Neuron (in vitro differentiated cells): ENCODE data around the gene MS4A18.
"Not testable (repeated sequence)": the region's sequence is repeated elsewhere in the genome, so short reads cannot be mapped to it uniquely, and the experiment has no call there.

ENCODE experiments used
- H2AFZ ChIP-seq: one replicate; pipeline ENCODE4 v1.6.1; 2013; ENCODE audit warnings: low read depth, mild to moderate bottlenecking, inconsistent platforms, low read length, moderate library complexity
- H3K27me3 ChIP-seq: one replicate; pipeline ENCODE4 v1.6.1; 2013; ENCODE audit warnings: low read length; ENCODE audit not compliant: insufficient read depth
- H3K36me3 ChIP-seq: one replicate; pipeline ENCODE4 v1.6.1; 2013; ENCODE audit warnings: low read length; ENCODE audit not compliant: insufficient read depth
- H3K4me1 ChIP-seq: one replicate; pipeline ENCODE4 v1.6.1; 2013; ENCODE audit warnings: low read length; ENCODE audit not compliant: insufficient read depth
- H3K4me3 ChIP-seq: 2 replicates; pipeline ENCODE4 v1.5.1; 2013; ENCODE audit warnings: mild to moderate bottlenecking, low read length, moderate library complexity
- H3K9me3 ChIP-seq: one replicate; pipeline ENCODE4 v1.6.1; 2013; ENCODE audit warnings: low read length

MS4A18 gene

DNA sequence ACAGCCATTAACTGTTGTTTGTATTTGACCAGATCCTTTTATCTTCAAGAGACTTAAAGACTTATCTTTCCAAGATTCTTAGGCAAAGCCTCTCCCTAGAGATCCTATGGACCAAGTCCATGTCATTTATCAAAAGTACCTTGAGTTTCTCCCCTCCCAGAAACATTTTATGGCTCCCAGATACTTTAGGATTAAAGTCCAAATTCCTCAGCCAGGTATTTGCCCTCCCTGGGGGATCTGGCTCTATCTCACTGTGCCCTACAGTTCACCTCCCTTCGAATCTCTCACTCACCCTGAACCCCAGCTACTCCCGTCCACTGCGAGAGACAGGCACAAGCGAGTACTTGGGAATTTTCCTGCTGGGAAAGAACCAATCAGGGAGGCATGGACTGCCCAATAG is 13.2 kb upstream of the MS4A18 start:
- no peaks in the 10 kb centered on the region for H3K36me3 ChIP-seq
- H3K27me3 ChIP-seq = no peaks in the 10 kb centered on the region
- no peak overlapping the region for H3K4me3 ChIP-seq
- H3K4me1 ChIP-seq = no peaks in the 10 kb centered on the region
- H3K9me3 ChIP-seq = no peaks in the 10 kb centered on the region
- no peak overlapping the region for H2AFZ ChIP-seq

DNA sequence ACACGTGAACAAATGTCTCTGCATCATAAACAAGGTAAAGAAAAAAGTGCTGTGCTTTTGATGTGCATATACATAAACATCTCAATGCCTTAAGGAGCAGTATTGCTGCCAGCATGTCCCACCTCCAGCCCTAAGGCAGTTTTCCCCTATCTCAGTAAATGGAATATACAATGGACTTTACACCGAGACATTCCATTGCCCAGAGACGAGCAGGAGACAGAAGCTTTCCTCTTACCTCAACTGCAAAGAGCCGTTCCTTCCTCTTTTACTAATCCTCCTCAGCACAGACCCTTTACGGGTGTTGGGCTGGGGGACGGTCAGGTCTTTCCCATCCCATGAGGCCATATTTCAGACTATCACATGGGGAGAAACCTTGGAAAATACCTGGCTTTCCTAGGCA is 11.1 kb upstream of the MS4A18 start:
- H2AFZ ChIP-seq, H3K27me3 ChIP-seq, H3K36me3 ChIP-seq, H3K4me3 ChIP-seq, H3K4me1 ChIP-seq, H3K9me3 ChIP-seq: not testable (repeated sequence)

DNA sequence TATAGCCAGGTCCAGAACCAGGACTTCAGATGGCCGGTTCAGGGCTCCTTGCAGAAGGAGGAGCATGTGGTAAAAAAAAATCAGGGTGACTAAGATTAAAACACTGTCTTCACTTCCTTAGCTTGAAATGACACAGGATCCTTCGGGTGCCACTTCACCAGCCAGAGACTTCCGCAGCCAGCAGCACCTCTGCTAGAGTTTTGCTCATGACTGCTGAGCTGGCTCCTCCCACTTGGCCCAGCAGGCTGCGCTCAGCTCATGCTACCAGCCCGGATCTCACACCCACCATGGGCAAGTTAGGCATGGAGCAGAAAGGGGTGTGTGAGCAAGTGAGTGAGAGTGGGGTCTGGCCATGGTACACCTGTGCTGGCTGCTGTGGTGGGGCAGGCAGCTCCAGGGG is 6.6 kb upstream of the MS4A18 start:
- no peak overlapping the region for H2AFZ ChIP-seq
- H3K4me3 ChIP-seq = no peak overlapping the region
- no peaks in the 10 kb centered on the region for H3K9me3 ChIP-seq
- H3K4me1 ChIP-seq = no peaks in the 10 kb centered on the region
- no peaks in the 10 kb centered on the region for H3K36me3 ChIP-seq
- no peaks in the 10 kb centered on the region for H3K27me3 ChIP-seq

DNA sequence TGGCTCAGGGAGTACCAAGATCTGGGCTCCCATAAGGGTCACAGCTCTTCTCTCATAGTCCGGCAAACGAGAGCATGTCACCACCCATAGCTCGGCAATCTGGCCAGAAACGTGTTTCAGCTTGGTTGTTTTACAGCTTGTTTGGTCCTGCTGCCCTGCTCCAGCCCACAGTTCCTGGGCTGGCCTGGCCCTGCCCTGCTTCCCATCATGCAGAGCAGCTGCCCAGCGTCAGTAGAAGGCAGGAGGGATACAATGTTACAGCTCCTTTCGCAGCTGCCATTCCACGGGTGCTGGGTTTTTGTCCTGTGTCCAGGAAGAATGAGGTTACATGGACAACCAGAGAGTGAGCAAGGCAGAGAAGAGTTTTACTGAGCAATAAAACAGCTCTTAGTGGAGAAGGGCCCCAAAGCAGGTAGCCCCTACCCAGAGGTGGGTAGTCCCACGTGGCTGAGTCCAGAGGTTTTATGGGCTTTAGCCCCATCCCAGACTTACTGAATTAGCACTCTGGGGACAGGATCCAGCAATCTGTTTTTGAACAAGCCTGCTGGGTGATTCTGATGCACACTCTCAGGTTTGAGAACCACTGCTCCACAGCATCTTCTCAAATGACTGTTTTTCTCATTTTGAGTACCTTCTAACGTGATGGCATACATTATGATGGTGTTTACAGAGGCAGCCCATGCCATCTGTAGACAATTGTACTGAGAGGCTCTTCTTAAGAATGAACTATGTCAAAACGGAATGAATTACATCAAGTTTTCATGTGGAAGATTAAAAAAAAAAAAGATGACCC is 5.8 kb upstream of the MS4A18 start:
- Histone ChIP-seq H3K4me3 (no peak overlapping the region), H3K36me3 (no peaks in the 10 kb centered on the region), H2AFZ (no peak overlapping the region), H3K9me3 (no peaks in the 10 kb centered on the region), H3K4me1 (no peaks in the 10 kb centered on the region), H3K27me3 (no peaks in the 10 kb centered on the region)

DNA sequence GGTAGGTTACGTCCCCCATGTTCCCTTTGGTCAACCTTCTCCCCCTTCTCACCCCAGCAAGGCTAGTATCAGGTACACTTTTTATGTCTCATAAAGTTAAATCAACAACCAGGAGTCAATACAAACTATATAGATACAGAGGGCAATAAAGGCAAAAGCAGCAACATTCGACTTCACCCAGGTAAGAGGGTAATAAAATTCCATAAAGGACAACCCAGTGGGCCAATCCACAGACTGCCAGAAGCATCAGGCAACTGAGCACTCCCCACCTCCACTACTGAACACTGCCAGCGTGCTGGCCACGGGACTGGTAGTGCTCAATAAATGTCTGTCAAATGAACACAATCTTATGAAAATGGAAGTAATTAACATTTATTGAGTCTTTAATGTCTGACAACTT is 5.1 kb upstream of the MS4A18 start:
- Histone ChIP-seq H3K4me3 (no peak overlapping the region), H3K9me3 (no peaks in the 10 kb centered on the region), H3K4me1 (no peaks in the 10 kb centered on the region), H2AFZ (no peak overlapping the region), H3K36me3 (no peaks in the 10 kb centered on the region), H3K27me3 (no peaks in the 10 kb centered on the region)

DNA sequence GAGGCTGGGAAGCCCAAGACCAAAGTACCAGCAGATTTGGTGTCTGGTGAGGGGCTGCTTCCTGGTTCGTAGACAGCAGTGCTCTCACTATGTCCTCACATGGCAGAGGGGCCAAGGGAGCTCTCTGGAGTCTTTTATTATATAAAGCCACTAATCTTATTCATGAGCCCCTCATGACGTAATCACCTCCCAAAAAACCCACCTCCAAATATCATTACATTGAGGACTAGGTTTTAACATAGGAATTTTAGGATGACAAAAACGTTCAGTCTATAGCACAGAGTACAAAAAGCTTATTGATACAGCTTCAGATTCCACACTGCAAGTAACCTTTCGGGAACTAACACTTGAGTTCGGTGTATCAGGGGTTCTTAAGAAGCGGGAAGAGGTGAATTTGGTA is 4.1 kb upstream of the MS4A18 start:
- Histone ChIP-seq H3K4me1 (no peaks in the 10 kb centered on the region), H2AFZ (no peak overlapping the region), H3K27me3 (no peaks in the 10 kb centered on the region), H3K36me3 (no peaks in the 10 kb centered on the region), H3K4me3 (no peak overlapping the region), H3K9me3 (no peaks in the 10 kb centered on the region)

DNA sequence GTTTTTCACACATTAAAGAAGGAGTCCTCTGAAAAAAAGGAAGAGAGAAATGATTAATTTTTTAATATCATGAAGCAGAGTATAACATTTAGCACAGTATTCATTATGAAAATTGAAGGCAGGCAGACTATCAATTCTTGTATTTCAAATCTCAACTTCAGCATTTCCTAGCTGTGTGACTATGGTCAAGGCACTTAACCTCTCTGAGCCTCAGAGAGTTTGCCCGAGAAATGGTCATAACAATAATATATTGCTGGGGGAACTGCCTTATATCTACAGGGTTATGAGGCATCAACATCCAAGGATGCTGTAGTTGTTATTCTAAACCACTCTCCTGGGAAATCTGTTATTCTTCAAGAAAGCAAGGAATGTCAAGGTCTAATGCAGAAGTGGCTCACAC is 1.1 kb downstream of the MS4A18 start:
- no peak overlapping the region for H2AFZ ChIP-seq
- no peak overlapping the region for H3K4me3 ChIP-seq
- no peaks in the 10 kb centered on the region for H3K36me3 ChIP-seq
- no peaks in the 10 kb centered on the region for H3K4me1 ChIP-seq
- H3K27me3 ChIP-seq = peaks cover 4% of the 10 kb centered on the region
- no peaks in the 10 kb centered on the region for H3K9me3 ChIP-seq

DNA sequence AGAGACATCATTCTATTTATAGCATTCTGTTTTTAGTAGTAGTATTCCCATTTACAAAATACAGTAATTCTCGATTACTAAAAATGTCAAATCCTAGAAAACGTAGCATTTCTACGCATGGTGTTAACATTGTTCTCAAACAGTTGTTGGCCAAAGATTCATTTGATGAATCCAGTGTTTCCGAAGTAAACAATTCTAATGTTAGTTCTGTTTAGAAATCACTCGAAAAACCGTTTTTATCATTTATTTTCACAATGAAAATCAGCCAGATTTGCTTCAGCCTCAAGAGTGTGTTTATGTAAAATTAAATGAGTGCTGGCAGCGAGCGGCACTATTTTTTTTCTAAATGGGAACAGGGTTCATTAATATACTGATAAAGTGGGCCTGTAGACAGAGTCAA is 7.1 kb downstream of the MS4A18 start:
- Histone ChIP-seq H3K27me3 (peaks cover 7% of the 10 kb centered on the region), H2AFZ (no peak overlapping the region), H3K9me3 (no peaks in the 10 kb centered on the region), H3K4me1 (no peaks in the 10 kb centered on the region), H3K36me3 (no peaks in the 10 kb centered on the region), H3K4me3 (no peak overlapping the region)

DNA sequence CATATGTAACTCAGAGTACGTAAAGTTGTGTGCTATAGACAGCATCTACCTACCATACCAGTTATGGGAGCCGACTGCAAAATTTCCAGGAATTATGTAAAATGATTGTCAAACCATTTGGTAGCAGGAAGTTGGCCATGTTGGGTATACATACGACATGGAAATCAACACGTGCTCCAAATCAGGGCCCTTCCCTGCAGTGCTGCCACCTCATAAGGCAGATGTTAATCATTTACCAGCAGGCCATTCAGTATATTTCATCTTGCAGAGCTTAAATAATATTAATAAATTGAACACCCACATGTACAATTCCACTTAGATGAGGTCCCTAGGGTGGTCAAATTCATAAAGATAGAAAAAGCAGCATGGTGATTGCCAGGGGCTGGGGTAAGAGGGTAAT is 9.8 kb downstream of the MS4A18 start:
- H2AFZ ChIP-seq = no peak overlapping the region
- no peak overlapping the region for H3K4me3 ChIP-seq
- no peaks in the 10 kb centered on the region for H3K9me3 ChIP-seq
- no peaks in the 10 kb centered on the region for H3K36me3 ChIP-seq
- peaks cover 10% of the 10 kb centered on the region for H3K27me3 ChIP-seq
- no peaks in the 10 kb centered on the region for H3K4me1 ChIP-seq

DNA sequence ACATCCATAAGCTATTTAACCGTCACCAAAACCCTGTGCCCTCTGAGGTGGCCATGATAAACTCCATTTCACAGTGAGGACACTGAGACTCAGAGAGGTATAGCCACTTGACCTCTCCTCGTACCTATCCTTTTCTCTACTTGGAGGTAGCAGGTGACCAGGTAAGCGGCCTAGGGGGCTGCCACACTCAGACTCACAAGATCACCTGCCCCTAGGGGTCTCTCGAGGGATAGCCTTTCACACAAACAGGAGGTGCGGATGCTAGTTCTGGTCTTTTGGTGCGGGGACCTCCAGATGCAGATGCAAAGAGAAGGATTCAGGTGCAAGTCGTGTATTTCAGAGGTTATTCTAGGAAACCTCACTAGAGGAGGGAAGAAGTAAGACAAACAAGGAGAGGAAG is 14.6 kb downstream of the MS4A18 start:
- Histone ChIP-seq H2AFZ (no peak overlapping the region), H3K36me3 (no peaks in the 10 kb centered on the region), H3K4me3 (no peak overlapping the region), H3K4me1 (no peaks in the 10 kb centered on the region), H3K27me3 (peaks cover 3% of the 10 kb centered on the region), H3K9me3 (peaks cover 3% of the 10 kb centered on the region)

DNA sequence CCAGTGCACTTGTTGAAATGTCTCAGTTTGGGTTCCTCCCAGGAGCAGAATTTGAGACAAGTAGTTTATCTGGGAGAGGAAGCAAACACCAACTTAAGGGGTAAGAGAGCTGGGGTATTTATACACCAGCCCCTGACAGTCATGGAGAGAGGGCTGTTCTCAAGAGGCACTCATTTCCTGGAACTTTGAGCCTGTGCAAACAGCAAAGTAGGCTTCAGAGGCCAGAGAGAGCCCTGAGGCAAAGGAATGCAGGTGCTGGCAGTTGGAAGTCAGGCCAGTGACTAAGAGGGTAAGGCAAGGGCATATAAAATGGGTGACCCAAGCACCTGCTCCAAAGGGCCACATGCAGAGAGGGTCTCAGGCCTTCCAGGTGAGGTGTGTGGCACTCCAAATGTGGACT is 16.1 kb downstream of the MS4A18 start:
- H3K4me3 ChIP-seq = no peak overlapping the region
- H3K27me3 ChIP-seq = peaks cover 3% of the 10 kb centered on the region
- H3K4me1 ChIP-seq = no peaks in the 10 kb centered on the region
- no peaks in the 10 kb centered on the region for H3K36me3 ChIP-seq
- H3K9me3 ChIP-seq = peaks cover 3% of the 10 kb centered on the region
- H2AFZ ChIP-seq = no peak overlapping the region

DNA sequence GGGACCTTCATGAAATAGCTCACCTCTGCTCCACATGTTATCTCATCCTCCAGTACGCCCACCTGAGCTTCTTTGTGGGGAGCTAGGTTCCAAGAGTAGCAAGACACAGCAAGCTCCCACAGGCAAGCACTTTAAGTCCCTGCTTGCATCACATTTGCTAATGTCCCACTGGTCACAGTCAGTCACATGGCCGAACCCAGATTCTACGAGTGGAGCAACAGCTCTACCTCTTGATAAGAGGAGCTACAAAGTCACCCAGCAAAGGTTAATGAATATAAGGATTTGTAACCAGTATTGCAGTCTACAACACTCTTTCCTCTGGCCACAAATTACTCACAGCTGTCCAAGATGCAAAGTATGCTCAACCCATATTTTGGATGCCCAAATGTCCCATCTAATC is 16.9 kb downstream of the MS4A18 start:
- H3K9me3 ChIP-seq = peaks cover 3% of the 10 kb centered on the region
- H3K4me1 ChIP-seq = no peaks in the 10 kb centered on the region
- peaks cover 3% of the 10 kb centered on the region for H3K27me3 ChIP-seq
- no peaks in the 10 kb centered on the region for H3K36me3 ChIP-seq
- H2AFZ ChIP-seq = no peak overlapping the region
- no peak overlapping the region for H3K4me3 ChIP-seq

DNA sequence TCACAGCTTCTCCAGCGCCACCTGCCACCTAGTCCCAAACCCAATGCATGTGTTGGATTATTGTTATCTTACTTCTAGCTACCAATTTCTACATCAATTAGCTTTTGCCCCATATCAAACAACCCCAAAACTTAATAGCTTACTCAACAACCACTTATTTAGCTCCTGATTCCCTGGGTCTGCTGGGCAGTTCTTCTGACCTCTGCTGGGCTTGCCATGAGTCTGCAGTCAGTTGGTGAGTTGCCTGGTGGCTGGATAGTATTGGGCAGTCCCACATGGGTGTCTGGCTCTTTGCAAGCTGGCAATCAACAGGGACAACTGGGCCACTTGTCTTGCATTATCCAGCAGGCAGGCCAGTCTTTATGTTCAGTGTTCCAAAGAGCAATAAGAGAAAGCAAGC is 18.5 kb downstream of the MS4A18 start:
- H3K4me1 ChIP-seq = no peaks in the 10 kb centered on the region
- H3K4me3 ChIP-seq = no peak overlapping the region
- H2AFZ ChIP-seq = no peak overlapping the region
- no peaks in the 10 kb centered on the region for H3K27me3 ChIP-seq
- no peaks in the 10 kb centered on the region for H3K36me3 ChIP-seq
- H3K9me3 ChIP-seq = peaks cover 3% of the 10 kb centered on the region

DNA sequence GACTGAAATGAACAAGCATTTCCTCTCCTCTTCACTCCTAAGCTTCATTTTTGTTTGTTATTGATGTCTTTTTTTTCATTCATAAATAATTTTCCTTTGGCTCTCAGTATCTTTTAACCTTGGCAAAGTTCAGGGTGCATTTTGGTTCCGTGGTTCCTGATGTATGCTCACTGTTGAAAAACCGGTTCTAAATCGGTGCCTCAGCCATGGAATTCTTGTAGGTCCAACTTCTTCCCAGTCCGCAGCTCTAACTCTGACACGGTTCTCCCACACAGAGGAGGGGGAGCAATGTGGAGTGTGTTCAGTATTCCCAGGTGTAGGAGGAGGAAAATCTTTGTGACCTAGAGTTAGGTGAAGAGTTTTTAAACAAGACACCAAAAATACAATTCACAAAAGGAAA is 19.6 kb downstream of the MS4A18 start:
- H3K4me3 ChIP-seq = no peak overlapping the region
- H2AFZ ChIP-seq = no peak overlapping the region
- peaks cover 3% of the 10 kb centered on the region for H3K9me3 ChIP-seq
- H3K4me1 ChIP-seq = no peaks in the 10 kb centered on the region
- H3K36me3 ChIP-seq = no peaks in the 10 kb centered on the region
- H3K27me3 ChIP-seq = no peaks in the 10 kb centered on the region
